ENCODE measurements around the gene AP2S1.
A peak's percentile ranks its signal among the peaks of the same experiment; 100 is the strongest.
"Not testable (repeated sequence)": the region's sequence is repeated elsewhere in the genome, so short reads cannot be mapped to it uniquely, and the experiment has no call there.

Gene AP2S1

GRCh38 chr19:46867170-46867569, 16.5 kb upstream of the AP2S1 start:
- no peak for DNase-seq (ENCODE audit: low spot score)

GRCh38 chr19:46866407-46867136, 15.9 kb upstream of the AP2S1 start:
- no peak for DNase-seq (ENCODE audit: low spot score)

GRCh38 chr19:46863818-46864629, 13.4 kb upstream of the AP2S1 start:
- DNase-seq (ENCODE audit: low spot score), result peak; percentile 77

- no peak for DNase-seq (ENCODE audit: low spot score)
These were observed 12.5 kb upstream of the AP2S1 start for GRCh38 chr19:46862974-46863632.

- DNase-seq (ENCODE audit: low spot score), result peak; percentile 17
These were observed 11.8 kb upstream of the AP2S1 start for GRCh38 chr19:46862503-46862834.

- DNase-seq (ENCODE audit: low spot score), result peak; percentile 9
These were observed 11.3 kb upstream of the AP2S1 start for GRCh38 chr19:46861691-46862502.

GRCh38 chr19:46860846-46861690, 10.4 kb upstream of the AP2S1 start, which contains the start of gene ARHGAP35:
Gene ARHGAP35, plus strand, starts transcription at chr19:46860997. Its CDS starts 57,679 bp downstream, at chr19:46918676.
- DNase-seq (ENCODE audit: low spot score), result peak; percentile 95

- peak; percentile 96 for DNase-seq (ENCODE audit: low spot score)
These were observed 9.6 kb upstream of the AP2S1 start for GRCh38 chr19:46860125-46860845.

- DNase-seq (ENCODE audit: low spot score), result peak; percentile 36
These were observed 9.0 kb upstream of the AP2S1 start for GRCh38 chr19:46859637-46860124.

- DNase-seq (ENCODE audit: low spot score), result peak; percentile 97
These were observed 5.7 kb upstream of the AP2S1 start for GRCh38 chr19:46856062-46857022.

GRCh38 chr19:46854698-46855097, 4.1 kb upstream of the AP2S1 start:
- not testable (repeated sequence) for DNase-seq (ENCODE audit: low spot score)

- no peak for DNase-seq (ENCODE audit: low spot score)
These were observed 2.2 kb upstream of the AP2S1 start for GRCh38 chr19:46852830-46853229.

GRCh38 chr19:46849610-46850009, 1.0 kb downstream of the AP2S1 start:
- DNase-seq (ENCODE audit: low spot score), result peak; percentile 11

- no peak for DNase-seq (ENCODE audit: low spot score)
These were observed 2.3 kb downstream of the AP2S1 start for GRCh38 chr19:46848389-46848788.

- no peak for DNase-seq (ENCODE audit: low spot score)
These were observed 3.1 kb downstream of the AP2S1 start for GRCh38 chr19:46847528-46847927.

- DNase-seq (ENCODE audit: low spot score), result no peak
These were observed 4.6 kb downstream of the AP2S1 start for GRCh38 chr19:46845959-46846459.

GRCh38 chr19:46844067-46844489, 6.6 kb downstream of the AP2S1 start:
- DNase-seq (ENCODE audit: low spot score), result no peak

GRCh38 chr19:46842791-46843190, 7.9 kb downstream of the AP2S1 start:
- DNase-seq (ENCODE audit: low spot score), result no peak
